ENCODE results near the gene DNAAF9. TPM values are rescaled to one million over a fixed set of nuclear protein-coding genes. Genes with fewer than 3 reads are reported as not detected.

DNAAF9 gene
- total and polyA plus RNA-seq, 2 of the 8 experiments (the other 6 are each of a cell fraction or from before 2014, with no cell fraction given), result 2.6 to 5.7 TPM

GRCh38 chr20:3360752-3361151, 46.7 kb downstream of the DNAAF9 start (continued):
- TF ChIP-seq CHD7 (IDR thresholded peaks at IDR 0.05; ENCODE audit: insufficient replicate concordance, low read length) (no peak), GTF2F1 (IDR thresholded peaks at IDR 0.05; ENCODE audit: borderline replicate concordance, low read depth, low read length) (no peak), SAP30 (IDR thresholded peaks at IDR 0.05; ENCODE audit: insufficient read depth, insufficient replicate concordance, low read length) (no peak), NRF1 (IDR thresholded peaks at IDR 0.05; ENCODE audit: low read depth, low read length) (no peak), ATF3 (IDR thresholded peaks at IDR 0.05; ENCODE audit: insufficient read depth, low read depth, low read length) (no peak), USF2 (IDR thresholded peaks at IDR 0.05; ENCODE audit: low read length) (no peak)
